Activated naive CD4-positive, alpha-beta T cell treated with anti-CD3 and anti-CD28 coated beads, Interleukin-2, amount 50 U/mL, for 72 hours (primary cell): ENCODE results near the gene NTNG1. TPM values are rescaled to one million over a fixed set of nuclear protein-coding genes. Genes with fewer than 3 reads are reported as not detected.

Experiments
- total RNA-seq, 2 donors: library from RNA; stranded (reverse); gene quantifications; one replicate each; pipeline ENCODE4 v1.2.3, GENCODE V29; 2022

NTNG1 gene
- total RNA-seq, 2 donors from 2014 or later: 0.25 TPM; not detected in 1

Other genes with a start within 250 kb of the NTNG1 start
- 10 to 100 TPM in 1 of 2 donors, 1 to 10 TPM in 1; 2.8 to 11.8 TPM for gene PRMT6, start 84.4 kb upstream of the NTNG1 start, total RNA-seq